SK-N-SH treated with all-trans-retinoic acid at 6 μM for 48 hours (cell line): ENCODE measurements around the gene LRRC7.

Source experiments
- BACH2 ChIP-seq: fragments of 250-450 bp; sonication (Bioruptor Pico); IDR thresholded peaks from 2 replicates; pipeline ENCODE4 v1.9.0; 2021; ENCODE audit warnings: mild to moderate bottlenecking, borderline replicate concordance
- CSDC2 ChIP-seq: fragments of 250-450 bp; sonication (Bioruptor Pico); IDR thresholded peaks from 2 replicates; pipeline ENCODE4 v1.5.0; 2020; ENCODE audit warnings: mild to moderate bottlenecking, moderate library complexity
- ESRRG ChIP-seq: fragments of 250-450 bp; sonication (Bioruptor Pico); IDR thresholded peaks from 2 replicates; pipeline ENCODE4 v1.6.1; 2021; ENCODE audit warnings: mild to moderate bottlenecking
- GLIS3 ChIP-seq: fragments of 250-450 bp; sonication (Bioruptor Pico); IDR thresholded peaks from 2 replicates; pipeline ENCODE4 v1.5.0; 2020; ENCODE audit warnings: mild to moderate bottlenecking, moderate library complexity
- RARB ChIP-seq: fragments of 250-450 bp; sonication (Bioruptor Pico); IDR thresholded peaks from 2 replicates; pipeline ENCODE4 v1.8.0; 2021; ENCODE audit warnings: mild to moderate bottlenecking, moderate library complexity
- TCF4 ChIP-seq: fragments of 250-450 bp; sonication (Bioruptor Pico); IDR thresholded peaks from 2 replicates; pipeline ENCODE4 v1.8.0; 2021; ENCODE audit warnings: mild to moderate bottlenecking, moderate library complexity, borderline replicate concordance
- ZFP3 ChIP-seq: fragments of 250-450 bp; sonication (Bioruptor Pico); IDR thresholded peaks from 2 replicates; pipeline ENCODE4 v1.5.0; 2020; ENCODE audit warnings: mild to moderate bottlenecking, moderate library complexity
- ZFP30 ChIP-seq: fragments of 450-650 bp; formaldehyde crosslinking; IDR thresholded peaks from 2 replicates; pipeline ENCODE4 v1.5.0; 2022; ENCODE audit warnings: mild to moderate bottlenecking, moderate library complexity
- ZNF565 ChIP-seq: fragments of 450-650 bp; formaldehyde crosslinking; conservative IDR thresholded peaks from 2 replicates; pipeline ENCODE4 v1.5.0; 2020; ENCODE audit warnings: low read depth, mild to moderate bottlenecking, moderate library complexity
- ZNF70 ChIP-seq: fragments of 450-650 bp; formaldehyde crosslinking; IDR thresholded peaks from 2 replicates; pipeline ENCODE4 v1.5.0; 2020; ENCODE audit warnings: mild to moderate bottlenecking, moderate library complexity
- ZNF8 ChIP-seq: fragments of 450-650 bp; formaldehyde crosslinking; IDR thresholded peaks from 2 replicates; pipeline ENCODE4 v1.5.0; 2020; ENCODE audit warnings: mild to moderate bottlenecking, moderate library complexity
- TF ChIP-seq, protein P1 (sequence below): fragments of 250-450 bp; sonication (Bioruptor Pico); IDR thresholded peaks from 2 replicates; pipeline ENCODE4 v1.5.1; 2020; ENCODE audit warnings: low read depth, mild to moderate bottlenecking, moderate library complexity
- TF ChIP-seq, protein P2 (sequence below): fragments of 250-450 bp; sonication (Bioruptor Pico); IDR thresholded peaks from 2 replicates; pipeline ENCODE4 v1.8.0; 2021; ENCODE audit warnings: low read depth, mild to moderate bottlenecking, moderate library complexity, borderline replicate concordance
- TF ChIP-seq, protein P3 (sequence below): fragments of 250-450 bp; sonication (Bioruptor Pico); IDR thresholded peaks from 2 replicates; pipeline ENCODE4 v1.8.0; 2020; ENCODE audit warnings: mild to moderate bottlenecking, moderate library complexity, borderline replicate concordance

DNA sequence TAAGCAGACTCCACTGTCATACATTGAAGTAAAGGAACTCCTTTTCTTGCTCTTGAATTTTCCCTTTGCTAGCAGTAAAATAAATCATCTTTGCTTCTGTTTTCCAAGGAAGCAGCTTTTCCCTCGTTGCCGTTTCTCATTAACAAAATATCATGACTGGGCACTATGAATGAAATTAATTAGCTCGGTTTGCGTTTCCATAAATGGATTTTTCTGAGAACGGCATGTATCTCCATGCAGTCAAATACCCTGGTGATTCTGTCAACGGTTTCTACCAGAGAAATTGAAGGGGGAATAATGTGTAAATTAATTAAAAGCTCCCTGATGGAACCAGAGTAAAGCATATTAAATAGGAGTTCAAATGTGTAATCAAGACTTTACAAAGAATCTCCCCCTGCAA lies 372.5 kb downstream of the LRRC7 start:
- TF ChIP-seq TCF4 (CRISPR knock-in tag) = no peak
- no peak for TF ChIP-seq ZFP30 (CRISPR knock-in tag)
- TF ChIP-seq, protein P1, sequence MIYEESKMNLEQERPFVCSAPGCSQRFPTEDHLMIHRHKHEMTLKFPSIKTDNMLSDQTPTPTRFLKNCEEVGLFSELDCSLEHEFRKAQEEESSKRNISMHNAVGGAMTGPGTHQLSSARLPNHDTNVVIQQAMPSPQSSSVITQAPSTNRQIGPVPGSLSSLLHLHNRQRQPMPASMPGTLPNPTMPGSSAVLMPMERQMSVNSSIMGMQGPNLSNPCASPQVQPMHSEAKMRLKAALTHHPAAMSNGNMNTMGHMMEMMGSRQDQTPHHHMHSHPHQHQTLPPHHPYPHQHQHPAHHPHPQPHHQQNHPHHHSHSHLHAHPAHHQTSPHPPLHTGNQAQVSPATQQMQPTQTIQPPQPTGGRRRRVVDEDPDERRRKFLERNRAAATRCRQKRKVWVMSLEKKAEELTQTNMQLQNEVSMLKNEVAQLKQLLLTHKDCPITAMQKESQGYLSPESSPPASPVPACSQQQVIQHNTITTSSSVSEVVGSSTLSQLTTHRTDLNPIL (CRISPR knock-in tag) = no peak
- no peak for TF ChIP-seq RARB (CRISPR knock-in tag)
- no peak for TF ChIP-seq CSDC2 (CRISPR knock-in tag)
- TF ChIP-seq ESRRG = no peak
- TF ChIP-seq ZFP3 (CRISPR knock-in tag) = no peak
- no peak for TF ChIP-seq ZNF70 (CRISPR knock-in tag)
- TF ChIP-seq ZNF565 = no peak
- TF ChIP-seq, protein P2, sequence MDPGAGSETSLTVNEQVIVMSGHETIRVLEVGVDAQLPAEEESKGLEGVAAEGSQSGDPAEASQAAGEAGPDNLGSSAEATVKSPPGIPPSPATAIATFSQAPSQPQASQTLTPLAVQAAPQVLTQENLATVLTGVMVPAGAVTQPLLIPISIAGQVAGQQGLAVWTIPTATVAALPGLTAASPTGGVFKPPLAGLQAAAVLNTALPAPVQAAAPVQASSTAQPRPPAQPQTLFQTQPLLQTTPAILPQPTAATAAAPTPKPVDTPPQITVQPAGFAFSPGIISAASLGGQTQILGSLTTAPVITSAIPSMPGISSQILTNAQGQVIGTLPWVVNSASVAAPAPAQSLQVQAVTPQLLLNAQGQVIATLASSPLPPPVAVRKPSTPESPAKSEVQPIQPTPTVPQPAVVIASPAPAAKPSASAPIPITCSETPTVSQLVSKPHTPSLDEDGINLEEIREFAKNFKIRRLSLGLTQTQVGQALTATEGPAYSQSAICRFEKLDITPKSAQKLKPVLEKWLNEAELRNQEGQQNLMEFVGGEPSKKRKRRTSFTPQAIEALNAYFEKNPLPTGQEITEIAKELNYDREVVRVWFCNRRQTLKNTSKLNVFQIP (CRISPR knock-in tag) = no peak
- TF ChIP-seq, protein P3, sequence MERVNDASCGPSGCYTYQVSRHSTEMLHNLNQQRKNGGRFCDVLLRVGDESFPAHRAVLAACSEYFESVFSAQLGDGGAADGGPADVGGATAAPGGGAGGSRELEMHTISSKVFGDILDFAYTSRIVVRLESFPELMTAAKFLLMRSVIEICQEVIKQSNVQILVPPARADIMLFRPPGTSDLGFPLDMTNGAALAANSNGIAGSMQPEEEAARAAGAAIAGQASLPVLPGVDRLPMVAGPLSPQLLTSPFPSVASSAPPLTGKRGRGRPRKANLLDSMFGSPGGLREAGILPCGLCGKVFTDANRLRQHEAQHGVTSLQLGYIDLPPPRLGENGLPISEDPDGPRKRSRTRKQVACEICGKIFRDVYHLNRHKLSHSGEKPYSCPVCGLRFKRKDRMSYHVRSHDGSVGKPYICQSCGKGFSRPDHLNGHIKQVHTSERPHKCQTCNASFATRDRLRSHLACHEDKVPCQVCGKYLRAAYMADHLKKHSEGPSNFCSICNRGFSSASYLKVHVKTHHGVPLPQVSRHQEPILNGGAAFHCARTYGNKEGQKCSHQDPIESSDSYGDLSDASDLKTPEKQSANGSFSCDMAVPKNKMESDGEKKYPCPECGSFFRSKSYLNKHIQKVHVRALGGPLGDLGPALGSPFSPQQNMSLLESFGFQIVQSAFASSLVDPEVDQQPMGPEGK (CRISPR knock-in tag) = no peak
- no peak for TF ChIP-seq GLIS3 (CRISPR knock-in tag)
- no peak for TF ChIP-seq ZNF8 (CRISPR knock-in tag)
- TF ChIP-seq BACH2 = no peak
